GM23248 (cell line): ENCODE results near the gene COL27A1.

Source experiments
- EZH2 ChIP-seq: fragments of 200-600 bp; sonication (generic); IDR thresholded peaks from 2 replicates; pipeline ENCODE4 v1.6.1; 2018; ENCODE audit warnings: antibody characterized with exemption, mild to moderate bottlenecking; ENCODE audit not compliant: insufficient read depth, poor library complexity, severe bottlenecking
- EZH2phosphoT487 ChIP-seq: fragments of 200-600 bp; sonication (generic); IDR thresholded peaks from 2 replicates; pipeline ENCODE4 v1.6.1; 2018; ENCODE audit warnings: antibody characterized with exemption, moderate library complexity, mild to moderate bottlenecking, low read depth; ENCODE audit not compliant: insufficient read depth

GRCh38 chr9:114339130-114339908 lies 184.0 kb downstream of the COL27A1 start:
- TF ChIP-seq EZH2phosphoT487 (no peak), EZH2 (no peak)
